GM12892 (cell line): ENCODE results near the gene ATOH8.

Source experiments
- POLR2AphosphoS5 ChIP-seq: IDR thresholded peaks from 2 replicates; pipeline ENCODE4 v1.6.1; 2011; ENCODE audit warnings: low read depth, low read length, control low read depth
- TAF1 ChIP-seq: IDR thresholded peaks from 2 replicates; pipeline ENCODE4 v1.6.1; 2011; ENCODE audit warnings: low read depth, mild to moderate bottlenecking, control low read depth, low read length, borderline replicate concordance

GRCh38 chr2:85729825-85730510, 23.8 kb upstream of the ATOH8 start:
- TF ChIP-seq TAF1 = no peak
- no peak for TF ChIP-seq POLR2AphosphoS5
